K562 (cell line): ENCODE measurements around the gene PGD. TPM values are rescaled to one million over a fixed set of nuclear protein-coding genes. Genes with fewer than 3 reads are reported as not detected.

Source experiments
- CBX1 ChIP-seq: sonication (generic); IDR thresholded peaks from 2 replicates; pipeline ENCODE4 v1.6.1; 2016; ENCODE audit warnings: antibody characterized with exemption, low read depth, mild to moderate bottlenecking
- CHAMP1 ChIP-seq: fragments of 450-650 bp; IDR thresholded peaks from 2 replicates; pipeline ENCODE4 v1.6.1; 2016; ENCODE audit warnings: mild to moderate bottlenecking
- CTBP1 ChIP-seq: fragments of 450-650 bp; IDR thresholded peaks from 2 replicates; pipeline ENCODE4 v1.6.1; 2016; ENCODE audit warnings: borderline replicate concordance
- E2F4 ChIP-seq: sonication (generic); formaldehyde crosslinking; IDR thresholded peaks from 2 replicates; pipeline ENCODE4 v1.8.0; 2022; ENCODE audit warnings: mild to moderate bottlenecking, low read depth, missing genetic modification reagents
- FOXP1 ChIP-seq: sonication (generic); formaldehyde crosslinking; IDR thresholded peaks from 2 replicates; pipeline ENCODE4 v1.8.0; 2022; ENCODE audit warnings: mild to moderate bottlenecking, missing genetic modification reagents
- MXI1 ChIP-seq: IDR thresholded peaks from 2 replicates; pipeline ENCODE4 v1.6.1; 2011; ENCODE audit warnings: low read depth, mild to moderate bottlenecking, improper control_type of control experiment, low read length
- SETDB1 ChIP-seq: IDR thresholded peaks from one replicate; pipeline ENCODE4 v1.6.1; 2012; ENCODE audit warnings: low read length, control low read depth, inconsistent platforms
- TEAD2 ChIP-seq: fragments of 450-650 bp; IDR thresholded peaks from 2 replicates; pipeline ENCODE4 v1.6.1; 2016; ENCODE audit warnings: missing genetic modification characterization, control low read depth, missing compliant biosample characterization
- polyA plus RNA-seq, 8 experiments: library from polyadenylated mRNA; depleted of rRNA in 4 of 8; stranded (reverse) in 5 of 8; unstranded in 3 of 8; fragments of >200 nt; fragmentation: Nextera tagmentation in 2 of 8; fragmentation: Illumina TruSeq in 1 of 8; extraction: Ambion mirVana in 2 of 8; extraction: Trizol in 1 of 8; gene quantifications; 2 replicates each; pipeline versions ENCODE4 v1.2.1 to v1.2.3, GENCODE V29; 2011 to 2014; ENCODE audit warnings: inconsistent platforms in 1 of 8, missing spikeins in 1 of 8
- total RNA-seq, 7 experiments: library from RNA; depleted of rRNA in 6 of 7; stranded (reverse); fragments of >200 nt in 6 of 7; fragmentation: Illumina TruSeq in 2 of 7; extraction: Trizol in 2 of 7; gene quantifications; 2 replicates each; pipeline versions ENCODE4 v1.2.1 to v1.2.3, GENCODE V29; 2011 to 2021; ENCODE audit warnings: low replicate concordance in 1 of 7

PGD gene
- total and polyA plus RNA-seq, 9 of the 15 experiments (the other 6 are each of a cell fraction or from before 2014, with no cell fraction given) = 177 to 542 (median 270) TPM

- TF ChIP-seq E2F4 (CRISPR knock-in tag) = no peak
- peak; percentile 98 for TF ChIP-seq CTBP1
- no peak for TF ChIP-seq TEAD2 (tag)
- TF ChIP-seq SETDB1 = no peak
- peak; percentile 56; the same call in 1 of the 2 replicates for TF ChIP-seq FOXP1 (CRISPR knock-in tag)
- peak; percentile 97 for TF ChIP-seq MXI1
- no peak for TF ChIP-seq CHAMP1
- peak; percentile 80; the same call in 1 of the 2 replicates for TF ChIP-seq CBX1
Observed at GRCh38 chr1:10398734-10399443, at the start of gene PGD (continued).
